Ovary (tissue), 3 donors: Measurements from ENCODE around the gene TCEA2.

Source experiments
- CTCF ChIP-seq, 3 donors: fragments of 450-650 bp in 2 of 3; fragments of 200-600 bp in 1 of 3; IDR thresholded peaks; one replicate each; pipeline versions ENCODE4 v1.5.1 to v1.8.0; 2016 to 2022; ENCODE audit warnings: antibody characterized with exemption in 3 of 3, mild to moderate bottlenecking in 1 of 3
- EP300 ChIP-seq: sonication (generic); formaldehyde crosslinking; IDR thresholded peaks from one replicate; pipeline ENCODE4 v1.6.1; 2017; ENCODE audit warnings: antibody characterized with exemption
- POLR2A ChIP-seq: fragments of 450-650 bp; IDR thresholded peaks from one replicate; pipeline ENCODE4 v1.6.1; 2017; ENCODE audit warnings: antibody characterized with exemption, mild to moderate bottlenecking, moderate library complexity
- donor health status: DM: no; HTN: no; CAD: no.

- TF ChIP-seq CTCF (IDR thresholded peaks at IDR 0.05) (no peak), EP300 (no peak), POLR2A (no peak)
Observed at GRCh38 chr20:64074184-64074789, 11.3 kb downstream of the TCEA2 start.
